IPS DF 4.7 (cell line): ENCODE data around the gene TCP11.

Source experiments
- DNase-seq: peaks from one replicate; pipeline ENCODE4 v3.0.0-alpha.2; 2013; ENCODE audit warnings: low spot score; ENCODE audit errors: extremely low read depth

Gene TCP11

DNA sequence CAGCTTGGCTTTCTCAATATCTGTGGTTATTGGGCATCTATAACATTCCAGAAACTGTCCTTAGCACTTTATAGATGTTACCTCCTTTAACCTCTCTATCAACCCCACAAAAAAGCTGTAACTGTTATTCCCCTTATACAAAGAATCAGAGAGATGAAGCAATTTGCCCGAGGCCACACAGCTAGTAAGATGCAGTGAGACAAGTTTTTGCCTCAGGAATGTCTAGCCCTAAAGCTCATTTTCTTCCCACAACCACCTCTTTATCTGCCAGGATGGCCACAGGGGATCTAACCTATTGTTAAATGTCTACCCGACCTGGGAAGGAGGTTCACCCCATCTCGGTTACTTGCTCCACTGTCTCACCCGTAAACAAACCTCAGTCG lies 31.9 kb upstream of the TCP11 start:
- no peak for DNase-seq

DNA sequence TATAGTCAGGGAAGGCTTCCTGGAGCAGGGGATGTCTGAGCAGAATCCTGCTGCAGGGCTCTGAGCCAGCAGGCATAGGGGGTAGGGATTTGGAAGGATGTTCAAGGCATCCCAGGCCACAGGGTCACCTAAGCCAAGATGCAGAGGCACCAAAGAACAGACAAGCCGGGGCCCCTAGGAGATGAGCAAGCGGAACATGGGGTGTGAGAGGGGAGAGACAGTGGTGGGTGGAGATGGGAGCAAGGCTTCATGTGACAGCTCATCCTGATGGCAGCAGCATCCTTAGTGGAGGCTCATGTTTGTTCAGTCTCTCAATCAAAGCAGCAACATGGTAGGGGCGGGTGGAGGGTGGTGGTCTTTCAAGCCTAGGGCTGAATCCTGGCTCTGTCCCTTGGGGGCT lies 29.8 kb upstream of the TCP11 start:
- DNase-seq = no peak

DNA sequence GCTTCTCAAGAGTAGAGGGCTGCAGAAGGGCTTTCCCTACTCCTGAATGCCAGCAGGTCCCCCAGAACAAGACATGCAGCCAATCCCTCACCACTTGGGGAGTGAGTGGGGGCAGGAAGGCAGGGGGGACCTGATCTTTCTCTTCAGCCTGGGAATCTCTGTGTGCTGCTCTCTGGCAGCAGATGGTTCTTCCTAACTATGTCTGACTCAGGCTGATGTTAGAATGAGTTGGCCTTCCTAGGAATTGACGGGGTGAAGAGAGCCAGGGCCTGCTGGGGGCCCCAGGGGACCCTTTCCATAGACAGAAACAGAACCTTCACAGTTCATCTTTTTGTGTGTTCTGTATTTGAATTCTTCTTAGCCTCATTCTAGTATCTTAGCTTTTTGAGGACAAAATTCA lies 29.0 kb upstream of the TCP11 start:
- DNase-seq = no peak

DNA sequence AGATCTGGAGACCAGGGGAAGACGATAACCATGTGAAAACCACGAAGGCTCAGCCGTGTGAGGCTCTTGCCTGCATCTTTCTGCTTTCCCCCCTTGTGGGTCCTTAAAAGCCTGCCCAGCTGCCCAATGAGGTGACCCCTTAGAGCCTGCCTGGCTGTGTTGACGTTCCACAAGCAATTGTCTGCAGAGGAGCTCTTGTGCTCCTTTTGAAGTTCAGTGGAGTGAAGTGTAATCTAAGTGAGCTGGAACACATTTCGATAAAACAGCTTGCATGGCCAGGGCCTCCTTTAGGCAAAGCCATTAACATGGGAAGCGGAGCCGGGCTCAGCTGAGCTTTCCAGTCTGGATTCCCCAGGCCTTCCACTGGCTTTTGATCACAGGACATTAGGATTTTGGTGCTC lies 27.3 kb upstream of the TCP11 start:
- no peak for DNase-seq

DNA sequence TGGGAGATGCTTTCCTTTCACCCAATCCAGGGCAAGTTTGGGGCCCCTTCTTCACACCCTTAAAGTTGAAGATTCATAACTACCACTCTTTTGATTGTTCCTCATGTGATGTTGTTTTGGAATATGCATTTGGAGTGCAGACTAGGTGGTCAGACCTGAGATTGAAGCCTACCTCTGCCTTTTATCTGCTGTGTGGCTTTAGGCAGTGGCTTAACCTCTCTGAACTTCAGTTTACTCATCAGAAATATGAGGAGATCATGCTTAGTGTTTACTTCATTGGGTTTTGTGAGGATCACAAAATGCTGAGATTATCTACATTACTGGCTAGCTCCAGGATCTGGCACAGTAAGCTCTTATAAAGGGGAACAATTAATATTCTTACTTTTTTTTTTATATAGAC lies 26.4 kb upstream of the TCP11 start:
- no peak for DNase-seq

DNA sequence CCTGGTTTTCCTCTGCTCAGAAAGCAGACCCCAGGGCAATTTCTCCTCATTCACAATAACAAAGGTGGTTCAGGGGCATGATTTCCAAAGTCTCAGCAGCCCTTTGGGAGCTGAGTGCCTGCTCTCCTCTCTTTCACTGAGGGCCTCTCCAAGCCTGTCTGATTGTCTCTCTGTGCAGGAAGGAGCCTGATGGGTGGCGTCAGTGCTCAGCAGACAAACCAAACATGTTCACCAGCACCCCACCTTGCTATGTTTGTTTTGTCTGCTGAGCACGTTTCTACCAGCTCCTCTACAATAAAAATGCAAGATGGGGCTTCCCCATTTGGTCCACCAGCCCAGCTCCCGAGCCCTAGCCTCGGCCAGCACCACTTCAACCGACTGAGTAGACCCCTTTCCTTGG lies 25.4 kb upstream of the TCP11 start:
- DNase-seq = no peak

DNA sequence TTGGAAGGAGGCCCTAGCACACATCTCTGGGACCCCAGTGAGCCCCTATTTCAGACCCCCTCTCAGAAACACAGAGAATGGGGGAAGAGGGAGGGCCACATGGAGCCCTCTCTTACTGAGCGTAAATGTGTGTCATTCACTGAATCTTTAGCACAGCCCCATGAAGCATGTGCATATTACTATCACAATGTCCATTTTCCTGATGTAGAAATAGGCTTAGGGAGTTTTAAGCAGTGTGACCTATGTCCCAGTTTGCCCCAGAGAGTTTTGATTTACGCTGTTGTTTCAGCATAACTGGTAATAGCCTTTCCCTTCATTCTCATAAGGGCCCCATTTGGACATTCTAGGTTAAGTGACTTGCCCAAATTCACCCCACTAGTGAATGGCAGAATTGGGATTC lies 25.0 kb upstream of the TCP11 start:
- DNase-seq = no peak

DNA sequence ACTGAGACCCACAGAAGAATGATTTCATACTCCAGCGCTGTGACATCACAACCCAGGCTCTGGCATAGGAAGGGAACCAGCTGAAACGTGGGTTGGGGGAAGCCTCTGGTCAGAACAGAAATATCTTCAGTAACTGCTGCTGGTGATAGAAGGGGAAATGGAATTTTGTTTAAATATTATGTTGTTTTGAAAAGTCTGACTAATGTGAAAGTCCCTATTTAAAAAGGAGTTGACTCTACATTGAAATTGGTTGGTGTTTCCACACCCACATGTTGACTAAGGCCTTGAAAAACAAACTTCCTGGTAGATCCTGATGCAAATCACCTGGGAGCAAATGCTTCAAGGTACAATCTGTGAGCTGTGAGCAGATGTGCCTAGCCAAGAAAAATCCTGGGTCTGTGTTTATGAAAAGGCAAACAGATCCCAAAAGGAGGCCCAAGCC lies 24.5 kb upstream of the TCP11 start:
- no peak for DNase-seq

DNA sequence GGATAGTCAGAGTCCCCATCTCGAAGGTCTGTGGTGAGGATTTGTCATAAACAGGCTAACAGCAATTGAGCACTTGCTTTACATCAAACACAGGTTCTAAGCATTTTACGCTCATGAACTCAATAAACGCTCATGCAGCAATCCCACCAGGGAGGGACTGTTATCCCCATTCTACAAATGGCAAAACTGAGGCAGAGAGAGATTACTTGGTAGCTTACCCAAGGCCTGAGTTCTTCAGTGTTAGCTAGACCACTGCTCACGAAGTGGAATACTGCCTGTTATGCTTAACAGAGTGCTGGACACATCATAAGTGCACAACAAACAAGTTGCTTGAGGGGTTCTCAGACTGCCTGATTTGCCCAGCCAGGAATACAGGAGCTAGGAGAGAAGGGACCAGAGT lies 23.7 kb upstream of the TCP11 start:
- DNase-seq = no peak

DNA sequence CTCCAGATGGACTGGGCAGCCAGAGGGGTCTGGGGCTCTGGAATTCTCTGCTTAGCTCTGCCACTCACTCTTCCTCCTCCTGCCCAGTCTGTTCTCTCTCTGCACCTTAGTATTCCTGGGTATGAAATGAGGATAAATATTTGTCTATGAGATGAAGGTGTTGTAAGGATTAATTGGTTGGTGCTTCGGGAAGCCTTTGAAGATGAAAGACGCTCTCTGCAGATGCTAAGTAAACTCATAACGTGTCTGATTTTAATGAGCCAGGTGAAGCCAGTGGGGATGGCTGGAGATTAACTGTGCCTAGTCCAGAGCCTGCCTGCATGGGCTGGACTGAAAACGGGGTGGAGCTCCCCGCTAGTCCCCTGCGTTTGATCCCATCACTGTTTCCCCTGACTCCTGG lies 23.1 kb upstream of the TCP11 start:
- no peak for DNase-seq

DNA sequence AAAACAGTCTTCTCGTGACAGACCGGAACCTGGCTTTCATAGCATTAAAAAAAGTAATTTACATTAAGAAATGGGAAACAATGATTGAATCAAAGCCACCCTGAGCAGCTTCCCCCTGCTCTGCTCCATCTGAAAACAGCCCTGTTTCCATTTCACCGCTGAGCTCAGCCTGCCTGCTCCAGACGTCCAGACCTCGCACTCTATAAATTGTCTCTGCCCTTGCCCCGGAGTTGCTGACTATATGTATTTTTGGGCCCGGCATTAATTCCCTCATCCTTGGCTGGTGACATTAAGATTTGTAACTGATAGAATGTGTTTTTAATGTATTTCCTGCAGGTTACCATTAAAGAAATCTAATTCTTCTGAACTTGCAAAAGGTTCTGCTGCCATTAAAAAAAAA lies 22.7 kb upstream of the TCP11 start:
- DNase-seq = no peak

DNA sequence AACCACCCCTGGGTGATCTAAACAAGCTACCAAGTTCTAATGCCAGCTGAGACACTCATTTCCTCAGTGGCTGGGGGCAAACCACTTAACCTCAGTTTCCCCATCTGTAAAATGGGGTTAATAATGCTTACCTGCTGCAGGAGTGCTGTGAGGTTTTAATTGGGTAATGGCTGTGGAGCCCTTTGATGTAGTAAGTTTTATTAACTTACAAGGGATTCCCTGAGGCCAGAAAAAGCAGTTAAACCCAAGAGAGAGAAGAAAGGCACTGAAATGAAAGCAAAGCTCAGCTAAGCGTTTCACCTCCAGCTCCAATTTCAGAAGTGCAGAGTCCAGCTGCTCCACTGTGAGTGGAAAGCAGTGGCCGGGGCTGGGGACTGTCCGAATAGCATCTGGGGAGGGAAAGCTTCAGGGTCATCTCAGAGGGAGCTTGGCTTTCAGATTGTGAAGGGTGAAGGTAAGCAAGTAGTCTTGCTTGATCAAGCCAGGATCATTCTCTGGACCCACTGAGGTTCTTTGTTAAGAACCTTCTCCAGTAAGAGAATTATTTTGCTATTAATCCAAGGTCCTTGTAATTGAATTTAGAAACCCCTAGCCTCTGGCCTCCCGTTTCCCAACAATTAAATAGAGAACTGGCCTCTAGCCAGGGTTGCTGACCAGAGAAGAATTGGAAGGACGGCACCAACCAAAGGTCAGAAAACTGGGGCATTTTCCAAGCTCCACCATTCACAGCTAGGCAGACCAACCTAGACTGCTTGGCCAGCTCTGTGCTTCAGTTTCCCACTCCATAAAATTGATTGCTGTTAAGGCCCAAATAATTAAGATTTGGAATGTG lies 20.9 kb upstream of the TCP11 start:
- no peak for DNase-seq

DNA sequence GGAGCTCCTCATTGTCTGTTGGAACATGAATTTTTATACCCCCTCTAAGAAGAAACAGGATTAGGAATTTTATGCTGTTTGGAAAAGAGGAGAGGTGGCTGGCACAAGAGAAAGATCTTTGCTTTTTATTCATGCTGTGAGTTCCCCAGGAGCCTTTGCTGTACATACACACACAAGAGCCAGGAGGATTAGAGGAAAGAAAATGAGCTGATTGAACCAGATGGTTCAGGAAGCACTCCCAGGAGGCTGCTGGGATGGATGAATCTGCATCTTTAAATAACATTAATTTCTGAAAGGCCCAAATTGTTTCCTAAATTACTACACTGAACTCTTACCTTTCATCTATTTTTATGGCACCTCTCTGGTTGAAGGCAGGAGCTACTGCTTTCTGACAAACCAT lies 20.1 kb upstream of the TCP11 start:
- no peak for DNase-seq

DNA sequence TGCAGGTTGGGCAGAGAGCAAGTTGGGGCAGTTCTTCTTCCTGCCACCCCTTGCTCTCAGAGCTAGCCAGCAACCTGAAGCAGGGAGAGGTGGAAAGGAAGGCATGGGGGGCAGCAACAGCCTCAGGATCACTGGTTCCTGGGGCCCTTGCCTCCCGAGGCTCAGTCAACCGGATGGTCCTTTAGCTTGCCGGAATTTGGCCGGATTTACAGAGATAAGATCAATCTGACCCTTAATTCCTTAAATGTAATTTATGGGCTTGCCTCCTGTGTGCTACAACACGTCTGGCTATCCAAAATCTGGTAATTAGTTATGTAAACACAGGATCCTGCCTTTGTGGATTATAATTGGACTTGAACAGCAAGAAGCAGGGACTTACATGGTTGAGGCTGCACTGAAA lies 19.5 kb upstream of the TCP11 start:
- DNase-seq = no peak

DNA sequence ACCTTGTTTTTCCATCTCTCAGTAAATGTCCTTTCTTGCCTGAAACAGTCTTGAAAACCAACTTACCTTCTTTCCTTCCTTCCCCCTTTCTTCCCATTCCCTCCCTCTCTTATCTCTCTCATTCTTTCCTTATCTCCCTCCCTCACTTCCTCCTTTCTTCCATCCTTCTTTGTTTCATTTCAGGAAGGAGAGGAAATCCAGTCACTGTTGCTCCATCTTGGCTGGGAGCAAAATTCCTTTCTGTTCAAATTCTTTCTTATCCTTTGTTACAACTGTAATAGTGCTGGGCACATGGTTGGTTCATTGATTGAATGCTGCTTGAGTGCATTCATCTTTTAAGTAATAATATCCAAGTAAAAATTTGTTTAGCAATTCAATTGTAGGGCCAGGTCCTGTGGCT lies 17.4 kb upstream of the TCP11 start:
- no peak for DNase-seq

DNA sequence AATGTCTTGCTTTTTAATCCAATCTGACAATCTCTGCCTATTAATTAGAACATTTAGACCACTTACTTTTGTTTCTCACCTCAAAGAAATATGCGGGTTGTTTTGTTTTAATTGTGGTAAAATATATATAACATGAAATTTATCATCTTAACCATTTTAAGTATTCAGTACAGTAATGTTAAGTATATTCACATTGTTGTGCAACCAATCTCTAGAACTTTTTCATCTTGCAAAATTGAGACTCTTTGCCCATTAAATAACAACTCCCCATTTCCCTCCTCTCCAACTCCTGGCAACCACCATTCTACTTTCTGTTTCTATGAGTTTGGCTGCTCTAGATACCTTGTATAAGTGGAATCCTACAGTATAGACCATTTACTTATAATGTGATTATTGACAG lies 13.8 kb upstream of the TCP11 start:
- no peak for DNase-seq

DNA sequence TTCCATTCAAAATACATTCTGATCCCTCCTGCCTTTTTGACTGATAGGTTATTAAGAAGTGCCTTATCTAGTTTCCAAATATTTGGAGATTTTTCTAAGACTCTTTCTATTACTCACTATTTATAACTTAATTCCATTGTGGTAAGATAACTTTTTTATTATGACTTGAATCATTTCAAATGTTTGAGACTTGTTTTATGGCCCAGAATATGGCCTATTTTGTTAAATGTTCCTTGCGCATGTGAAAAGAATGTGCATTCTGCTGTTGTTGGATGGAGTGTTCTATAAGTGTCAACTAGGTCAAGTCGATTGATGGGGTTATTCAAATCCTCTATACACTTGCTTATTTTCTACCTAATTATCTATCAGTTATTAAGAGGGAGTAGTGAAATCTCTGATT lies 13.1 kb upstream of the TCP11 start:
- no peak for DNase-seq

DNA sequence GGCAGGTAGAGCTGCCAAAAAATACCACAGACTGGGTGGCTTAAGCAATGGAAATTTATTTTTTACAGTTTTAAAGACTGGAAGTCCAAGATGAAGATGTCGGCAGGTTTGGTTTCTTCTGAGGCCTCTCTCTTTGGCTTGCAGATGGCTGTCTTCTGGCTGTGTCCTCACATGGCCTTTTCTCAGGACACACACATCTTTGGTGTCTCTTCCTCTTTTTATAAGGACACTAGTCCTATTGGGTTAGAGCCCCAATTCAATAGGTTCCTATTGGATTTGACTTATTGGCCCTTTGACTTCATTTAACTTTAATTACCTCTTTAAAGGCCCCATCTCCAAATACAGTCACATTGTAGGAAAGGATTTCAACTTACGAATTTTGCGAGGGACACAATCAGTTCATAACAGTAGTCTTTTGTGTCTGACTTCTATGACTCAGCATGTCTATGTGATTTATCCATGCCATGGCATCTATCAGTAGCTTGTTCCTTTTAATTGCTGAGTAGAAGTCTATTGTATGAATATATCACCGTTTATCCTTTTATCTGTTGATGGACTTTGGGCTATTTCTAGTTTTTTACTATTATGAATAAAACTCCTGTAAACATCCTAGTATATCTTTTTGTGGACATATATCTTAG lies 11.0 kb upstream of the TCP11 start:
- DNase-seq = no peak

DNA sequence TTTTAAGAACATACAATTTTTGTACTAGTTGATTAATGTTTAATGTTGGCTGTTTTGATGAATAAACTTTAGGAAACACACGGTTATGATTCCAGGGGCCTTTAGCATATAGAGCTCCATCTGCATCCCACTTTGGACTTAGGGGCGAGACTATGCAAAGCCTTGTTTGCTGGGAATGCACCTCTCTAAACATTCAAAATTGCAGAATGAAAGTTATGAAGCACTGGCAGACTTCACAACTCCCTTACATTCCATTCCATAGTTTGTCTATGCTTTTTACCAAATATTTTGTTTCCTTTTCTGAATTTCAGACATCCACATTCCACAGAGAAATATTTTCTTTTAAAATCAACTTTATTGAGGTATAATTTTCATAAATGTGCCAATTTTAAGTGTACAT lies 10.3 kb upstream of the TCP11 start:
- DNase-seq = no peak

DNA sequence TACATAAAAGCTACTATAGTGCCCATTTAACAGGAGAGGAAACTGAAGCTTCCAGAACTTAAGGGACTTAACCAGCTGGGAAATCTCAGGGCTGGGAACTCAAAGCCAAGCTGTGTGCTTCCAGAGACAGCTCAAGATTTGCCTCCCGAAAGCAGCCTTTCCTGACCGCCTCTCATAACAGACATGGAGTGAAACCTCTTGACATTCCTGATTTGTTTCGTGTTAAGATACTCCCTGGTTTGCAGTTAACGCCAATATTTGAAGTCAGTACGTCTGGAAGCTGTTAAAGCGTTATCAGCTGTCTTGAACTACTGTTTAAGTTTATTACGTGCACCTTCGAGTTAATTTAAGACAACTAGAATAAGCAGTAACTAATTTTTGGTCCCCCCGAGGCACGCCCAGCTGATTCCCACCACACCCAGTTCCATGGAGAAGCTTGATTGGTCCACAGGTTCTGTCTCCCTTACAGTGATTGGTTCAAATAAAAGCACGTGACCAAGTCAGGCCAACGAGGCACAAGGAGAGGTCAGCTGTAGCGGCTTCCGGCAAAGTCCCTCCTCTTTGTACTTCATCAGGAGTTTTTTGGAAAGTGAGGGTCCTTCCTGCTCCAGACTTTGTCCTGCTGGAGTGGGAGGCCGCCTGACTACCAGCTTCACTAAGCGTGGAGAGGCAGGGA lies 8.9 kb upstream of the TCP11 start:
- DNase-seq = no peak

DNA sequence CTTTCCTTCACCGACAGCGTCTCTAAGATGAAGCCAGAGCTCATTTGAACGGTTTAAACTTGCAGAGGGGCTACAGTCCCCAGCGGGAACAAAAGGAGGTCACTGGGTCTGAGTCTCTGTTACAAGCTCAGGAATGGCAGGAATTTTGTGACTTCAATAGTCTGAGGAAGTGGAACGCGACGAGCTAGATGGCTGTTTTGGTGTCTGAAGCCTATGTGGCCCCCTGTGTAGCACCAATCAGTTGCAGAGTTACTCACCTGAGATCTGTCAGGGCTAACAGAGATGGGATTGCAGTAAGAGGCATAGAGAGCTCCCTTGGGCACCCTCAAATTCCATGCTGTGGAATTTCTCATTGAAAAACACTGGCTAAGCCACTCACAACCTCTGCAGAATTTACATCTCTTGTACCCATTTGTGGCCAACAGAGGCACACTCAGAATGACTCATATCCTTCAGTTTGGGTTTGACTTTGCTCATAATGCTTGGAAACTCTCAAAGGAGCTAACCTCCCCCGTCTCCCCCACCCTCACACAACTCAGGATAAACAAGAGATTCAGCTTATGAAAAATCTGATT lies 7.1 kb upstream of the TCP11 start:
- DNase-seq = peak; percentile 90

DNA sequence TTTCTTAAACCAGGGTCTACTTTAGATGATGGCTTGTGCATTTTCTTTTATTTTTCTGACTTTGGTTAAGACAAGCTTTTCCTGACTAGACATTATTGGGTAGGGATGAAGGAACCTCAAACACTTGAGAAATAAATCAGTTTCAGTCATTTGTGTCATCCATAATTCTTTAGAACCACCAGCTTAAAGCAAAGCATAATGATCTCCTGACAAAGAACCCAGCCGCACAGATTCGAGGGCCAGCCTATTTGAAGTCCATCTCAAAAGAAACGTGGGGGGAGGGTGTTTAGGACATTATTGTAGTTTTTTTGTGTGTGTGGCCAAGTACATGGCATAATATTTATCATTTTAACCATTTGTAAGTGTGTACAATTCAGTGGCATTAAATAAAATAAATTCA lies 6.3 kb upstream of the TCP11 start:
- DNase-seq = no peak
